ENCODE measurements around the gene OGFOD1. TPM values are rescaled to one million over a fixed set of nuclear protein-coding genes. Genes with fewer than 3 reads are reported as not detected.

The OGFOD1 gene
- total and polyA plus RNA-seq, 2 of the 13 experiments (the other 11 are each of a cell fraction or from before 2014, with no cell fraction given): 35.2 to 81.3 TPM

- TF ChIP-seq TBX2 (CRISPR knock-in tag; IDR thresholded peaks at IDR 0.05; ENCODE audit: borderline replicate concordance) (peak; percentile 15; the same call in 1 of the 2 replicates), RNF219 (CRISPR knock-in tag; IDR thresholded peaks at IDR 0.05) (no peak), NRL (CRISPR knock-in tag; IDR thresholded peaks at IDR 0.05; ENCODE audit: borderline replicate concordance) (no peak), ARID4A (CRISPR knock-in tag; IDR thresholded peaks at IDR 0.05; ENCODE audit: borderline replicate concordance) (peak; percentile 42), ZNF770 (CRISPR knock-in tag; IDR thresholded peaks at IDR 0.05) (0 out of 2 replicates have a peak, but pooled peaks have one; percentile 52), TAF1 (CRISPR knock-in tag; IDR thresholded peaks at IDR 0.05) (0 out of 2 replicates have a peak, but pooled peaks have one; percentile 45), ZNF660 (CRISPR knock-in tag; IDR thresholded peaks at IDR 0.05; ENCODE audit: borderline replicate concordance, low read depth) (no peak), ZFYVE20 (CRISPR knock-in tag; IDR thresholded peaks at IDR 0.05; ENCODE audit: borderline replicate concordance, low read depth) (peak; percentile 45; the same call in 1 of the 2 replicates), ZNF768 (CRISPR knock-in tag; IDR thresholded peaks at IDR 0.05) (0 out of 2 replicates have a peak, but pooled peaks have one; percentile 7), KDM2A (CRISPR knock-in tag; IDR thresholded peaks at IDR 0.05; ENCODE audit: borderline replicate concordance, low read depth) (0 out of 2 replicates have a peak, but pooled peaks have one; percentile 8), ZFX (CRISPR knock-in tag; IDR thresholded peaks at IDR 0.05; ENCODE audit: low read depth) (peak; percentile 95), ZBED4 (CRISPR knock-in tag; IDR thresholded peaks at IDR 0.05; ENCODE audit: borderline replicate concordance) (peak; percentile 29; the same call in 1 of the 2 replicates), SALL2 (CRISPR knock-in tag; IDR thresholded peaks at IDR 0.05) (peak; percentile 61; the same call in 1 of the 2 replicates), ZBTB7B (CRISPR knock-in tag; IDR thresholded peaks at IDR 0.05) (peak; percentile 80), SAFB2 (CRISPR knock-in tag; IDR thresholded peaks at IDR 0.05; ENCODE audit: borderline replicate concordance, low read depth) (no peak)
These were observed 26.4 kb upstream of the OGFOD1 start (continued) for GRCh38 chr16:56424791-56425438.

Measured in HepG2 (cell line).